GM12873 (cell line): Measurements from ENCODE around the gene HS1BP3.

Experiments
- CTCF ChIP-seq: IDR thresholded peaks from 2 replicates; pipeline ENCODE4 v1.5.1; 2012; ENCODE audit warnings: low read depth, mild to moderate bottlenecking, moderate library complexity, low read length, control low read depth; ENCODE audit not compliant: insufficient read depth; ENCODE audit errors: missing control alignments

The HS1BP3 gene

GRCh38 chr2:20578266-20578894, 72.5 kb downstream of the HS1BP3 start:
- TF ChIP-seq CTCF: no peak

GRCh38 chr2:20577495-20578235, 73.2 kb downstream of the HS1BP3 start:
- TF ChIP-seq CTCF: no peak

GRCh38 chr2:20576598-20577115, 74.2 kb downstream of the HS1BP3 start:
- no peak for TF ChIP-seq CTCF

- TF ChIP-seq CTCF: no peak
These were observed 74.8 kb downstream of the HS1BP3 start for GRCh38 chr2:20575935-20576597.

GRCh38 chr2:20575414-20575813, 75.5 kb downstream of the HS1BP3 start:
- no peak for TF ChIP-seq CTCF

- TF ChIP-seq CTCF: no peak
These were observed 76.0 kb downstream of the HS1BP3 start for GRCh38 chr2:20574930-20575329.

- TF ChIP-seq CTCF: no peak
These were observed 76.4 kb downstream of the HS1BP3 start for GRCh38 chr2:20574423-20574911.
